Esophagus muscularis mucosa (tissue), 4 donors: Measurements from ENCODE around the gene MCRIP2. TPM values are rescaled to one million over a fixed set of nuclear protein-coding genes. Genes with fewer than 3 reads are reported as not detected.

Experiments
- DNase-seq: peaks from one replicate; pipeline ENCODE4 v3.0.0-alpha.2; 2017; ENCODE audit errors: extremely low spot score
- H3K27ac ChIP-seq, 4 donors: fragments of 200-600 bp; sonication (generic); replicated peaks in 1 of 4; 1 replicate in 3 of 4; 2 replicates in 1 of 4; pipeline ENCODE4 v1.5.1; 2016 to 2019; ENCODE audit warnings: mild to moderate bottlenecking in 1 of 4
- H3K27me3 ChIP-seq, 4 donors: fragments of 200-600 bp; sonication (generic); one replicate each; pipeline versions ENCODE4 v1.5.1 to v1.6.0; 2016 to 2019
- H3K36me3 ChIP-seq, 4 donors: fragments of 200-600 bp; sonication (generic); one replicate each; pipeline ENCODE4 v1.5.1; 2016 to 2019
- H3K4me1 ChIP-seq, 4 donors: fragments of 200-600 bp; sonication (generic); one replicate each; pipeline ENCODE4 v1.5.1; 2016 to 2019
- H3K4me3 ChIP-seq, 4 donors: fragments of 200-600 bp; sonication (generic); 1 replicate in 2 of 4; 2 replicates in 2 of 4; pipeline ENCODE4 v1.5.1; 2016 to 2019; ENCODE audit warnings: mild to moderate bottlenecking in 4 of 4, moderate library complexity in 1 of 4
- H3K9me3 ChIP-seq, 4 donors: fragments of 200-600 bp; sonication (generic); 1 replicate in 3 of 4; 2 replicates in 1 of 4; pipeline ENCODE4 v1.5.1; 2016 to 2019
- EP300 ChIP-seq: sonication (generic); formaldehyde crosslinking; IDR thresholded peaks from one replicate; pipeline ENCODE4 v1.6.1; 2017; ENCODE audit warnings: antibody characterized with exemption
- POLR2A ChIP-seq: fragments of 450-650 bp; IDR thresholded peaks from one replicate; pipeline ENCODE4 v1.6.1; 2017; ENCODE audit warnings: antibody characterized with exemption, moderate library complexity, mild to moderate bottlenecking, low read depth
- POLR2AphosphoS5 ChIP-seq, 2 donors: sonication (generic); formaldehyde crosslinking; IDR thresholded peaks; one replicate each; pipeline ENCODE4 v1.6.1; 2017; ENCODE audit warnings: antibody characterized with exemption in 2 of 2
- WGBS: methylation state at CpG from one replicate; pipeline ENCODE4 v1.1.5; 2018; 5-methylcytosine and 5-hydroxymethylcytosine counted together
- intact Hi-C: fragments of 100-400 bp; cut with DNase I; formaldehyde crosslinking; loops from one replicate; pipeline ENCODE4 v1.15.1; 2023
- total RNA-seq, 4 donors: library from RNA; depleted of rRNA; stranded (reverse); fragments of >200 nt; gene quantifications; one replicate each; pipeline versions ENCODE4 v1.1.0 to v1.2.1, GENCODE V29; 2016
- TF ChIP-seq, protein P1 (sequence below), 3 experiments: fragments of 200-600 bp in 2 of 3; fragments of 450-650 bp in 1 of 3; sonication (generic) in 2 of 3; IDR thresholded peaks; one replicate each; pipeline ENCODE4 v1.5.1; 2017 to 2019; ENCODE audit warnings: antibody characterized with exemption in 3 of 3, mild to moderate bottlenecking in 2 of 3, moderate library complexity in 1 of 3

MCRIP2 gene, protein sequence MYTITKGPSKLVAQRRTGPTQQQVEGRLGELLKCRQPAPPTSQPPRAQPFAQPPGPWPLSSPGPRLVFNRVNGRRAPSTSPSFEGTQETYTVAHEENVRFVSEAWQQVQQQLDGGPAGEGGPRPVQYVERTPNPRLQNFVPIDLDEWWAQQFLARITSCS
- total RNA-seq: 10 to 100 TPM; 50.7 to 65.4 (median 59.1) TPM

DNA sequence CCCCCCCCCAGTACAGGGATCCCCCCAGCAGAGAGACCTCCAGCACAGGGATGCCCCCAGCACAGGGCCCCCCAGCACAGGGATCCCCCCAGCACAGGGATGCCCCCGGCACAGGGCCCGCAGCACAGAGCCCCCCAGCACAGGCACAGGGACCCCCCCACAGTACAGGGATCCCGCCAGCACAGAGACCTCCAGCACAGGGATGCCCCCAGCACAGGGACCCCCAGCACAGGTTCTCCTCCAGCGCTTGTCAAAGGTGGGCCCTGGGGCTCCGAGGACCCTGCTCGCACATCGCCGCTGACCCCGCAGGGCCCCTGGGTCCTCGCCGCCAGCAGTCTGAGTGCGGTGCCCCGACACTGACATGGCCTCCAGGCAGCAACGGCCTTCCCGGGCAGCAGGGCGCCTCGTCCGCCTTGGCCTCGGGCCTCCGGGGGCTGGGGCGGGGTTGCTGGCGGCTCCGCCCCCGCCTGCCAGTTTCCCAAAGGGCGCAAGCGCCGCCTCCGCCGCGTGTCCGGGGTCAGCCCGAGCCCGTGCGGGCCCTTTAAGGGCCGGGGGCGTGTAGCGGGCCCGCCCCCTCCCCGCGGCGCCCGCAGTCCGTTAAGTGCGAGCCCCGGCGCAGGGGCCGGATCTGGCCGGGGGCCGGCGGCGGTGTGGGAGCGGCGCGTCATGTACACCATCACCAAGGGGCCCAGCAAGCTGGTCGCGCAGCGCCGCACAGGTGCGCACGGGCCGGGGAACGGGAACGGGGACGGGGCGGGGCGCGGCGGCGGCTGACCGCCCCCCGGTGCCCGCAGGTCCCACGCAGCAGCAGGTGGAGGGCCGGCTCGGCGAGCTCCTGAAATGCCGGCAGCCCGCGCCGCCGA, at the start of gene MCRIP2:
Gene MCRIP2 (plus strand): TSS at position 503 of the 863 bp plus-strand sequence. CDS start 164 bp downstream, at position 667.
- peak; percentile 95 for DNase-seq
- TF ChIP-seq POLR2AphosphoS5 (IDR thresholded peaks at IDR 0.05) (peak; percentile 75 to 86), POLR2A (peak; percentile 70), EP300 (no peak)
- TF ChIP-seq, protein P1, sequence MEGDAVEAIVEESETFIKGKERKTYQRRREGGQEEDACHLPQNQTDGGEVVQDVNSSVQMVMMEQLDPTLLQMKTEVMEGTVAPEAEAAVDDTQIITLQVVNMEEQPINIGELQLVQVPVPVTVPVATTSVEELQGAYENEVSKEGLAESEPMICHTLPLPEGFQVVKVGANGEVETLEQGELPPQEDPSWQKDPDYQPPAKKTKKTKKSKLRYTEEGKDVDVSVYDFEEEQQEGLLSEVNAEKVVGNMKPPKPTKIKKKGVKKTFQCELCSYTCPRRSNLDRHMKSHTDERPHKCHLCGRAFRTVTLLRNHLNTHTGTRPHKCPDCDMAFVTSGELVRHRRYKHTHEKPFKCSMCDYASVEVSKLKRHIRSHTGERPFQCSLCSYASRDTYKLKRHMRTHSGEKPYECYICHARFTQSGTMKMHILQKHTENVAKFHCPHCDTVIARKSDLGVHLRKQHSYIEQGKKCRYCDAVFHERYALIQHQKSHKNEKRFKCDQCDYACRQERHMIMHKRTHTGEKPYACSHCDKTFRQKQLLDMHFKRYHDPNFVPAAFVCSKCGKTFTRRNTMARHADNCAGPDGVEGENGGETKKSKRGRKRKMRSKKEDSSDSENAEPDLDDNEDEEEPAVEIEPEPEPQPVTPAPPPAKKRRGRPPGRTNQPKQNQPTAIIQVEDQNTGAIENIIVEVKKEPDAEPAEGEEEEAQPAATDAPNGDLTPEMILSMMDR (IDR thresholded peaks at IDR 0.05): no peak
- intact Hi-C loops: no loop called here
- Histone ChIP-seq H3K4me3 (peak within 1 kb of the TSS; percentile 91 to 97 (median 94)), H3K9me3 (no peaks in the 10 kb centered on the region), H3K36me3 (peaks cover 0 to 3% (median under 1%) of the 10 kb centered on the region in 4 donors), H3K27ac (peak within 1 kb of the TSS; percentile 80 to 94 (median 92)), H3K27me3 (no peaks in the 10 kb centered on the region), H3K4me1 (peaks cover 35 to 81% (median 63%) of the 10 kb centered on the region in 4 donors)
- no CpG with 5 or more reads among the region's 81 CpGs for WGBS

DNA sequence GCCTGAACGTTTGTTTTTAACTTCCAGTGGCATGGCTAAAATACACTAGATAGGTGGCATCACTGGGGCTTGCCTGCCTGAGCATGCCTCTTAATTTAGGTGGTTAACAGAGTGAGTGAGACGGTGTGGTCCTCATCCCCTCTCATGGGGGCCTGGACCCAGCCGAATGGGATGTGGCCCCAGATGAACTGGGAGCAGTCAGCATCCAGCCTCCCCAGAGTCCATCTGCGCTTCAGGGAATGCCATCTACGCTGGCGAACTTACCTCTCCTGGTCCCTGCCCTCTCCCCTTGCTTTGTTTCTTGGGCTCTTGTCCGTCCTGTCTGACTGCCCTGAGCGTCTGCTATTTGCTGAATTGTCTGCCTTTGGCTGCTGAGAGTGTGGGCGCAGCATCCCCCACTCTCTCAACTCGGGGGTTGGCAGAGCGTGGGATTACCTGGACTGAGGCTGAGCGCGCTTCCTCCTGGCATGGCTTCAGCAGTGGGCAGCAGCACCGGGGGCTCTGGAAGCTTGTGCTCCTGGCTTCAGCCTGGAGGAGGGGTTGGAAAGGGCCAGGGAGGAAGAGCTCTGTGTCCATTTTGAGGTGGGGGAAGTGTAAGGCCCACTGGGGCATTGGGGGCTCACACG, 49.6 kb upstream of the MCRIP2 start:
- Histone ChIP-seq H3K27me3 (no peaks in the 10 kb centered on the region), H3K36me3 (peaks cover 0 to 30% (median 14%) of the 10 kb centered on the region in 4 donors), H3K27ac (no peak overlapping the region), H3K4me1 (peaks cover 25 to 64% (median 48%) of the 10 kb centered on the region in 4 donors), H3K9me3 (no peaks in the 10 kb centered on the region), H3K4me3 (no peak overlapping the region)
- TF ChIP-seq, protein P1 (IDR thresholded peaks at IDR 0.05): no peak
- TF ChIP-seq POLR2A: no peak
- no peak for TF ChIP-seq EP300
- TF ChIP-seq POLR2AphosphoS5 (IDR thresholded peaks at IDR 0.05): no peak
- DNase-seq: no peak
- intact Hi-C loops: no loop called here
- WGBS: 87% methylated on average over 11 of the region's 15 CpGs

DNA sequence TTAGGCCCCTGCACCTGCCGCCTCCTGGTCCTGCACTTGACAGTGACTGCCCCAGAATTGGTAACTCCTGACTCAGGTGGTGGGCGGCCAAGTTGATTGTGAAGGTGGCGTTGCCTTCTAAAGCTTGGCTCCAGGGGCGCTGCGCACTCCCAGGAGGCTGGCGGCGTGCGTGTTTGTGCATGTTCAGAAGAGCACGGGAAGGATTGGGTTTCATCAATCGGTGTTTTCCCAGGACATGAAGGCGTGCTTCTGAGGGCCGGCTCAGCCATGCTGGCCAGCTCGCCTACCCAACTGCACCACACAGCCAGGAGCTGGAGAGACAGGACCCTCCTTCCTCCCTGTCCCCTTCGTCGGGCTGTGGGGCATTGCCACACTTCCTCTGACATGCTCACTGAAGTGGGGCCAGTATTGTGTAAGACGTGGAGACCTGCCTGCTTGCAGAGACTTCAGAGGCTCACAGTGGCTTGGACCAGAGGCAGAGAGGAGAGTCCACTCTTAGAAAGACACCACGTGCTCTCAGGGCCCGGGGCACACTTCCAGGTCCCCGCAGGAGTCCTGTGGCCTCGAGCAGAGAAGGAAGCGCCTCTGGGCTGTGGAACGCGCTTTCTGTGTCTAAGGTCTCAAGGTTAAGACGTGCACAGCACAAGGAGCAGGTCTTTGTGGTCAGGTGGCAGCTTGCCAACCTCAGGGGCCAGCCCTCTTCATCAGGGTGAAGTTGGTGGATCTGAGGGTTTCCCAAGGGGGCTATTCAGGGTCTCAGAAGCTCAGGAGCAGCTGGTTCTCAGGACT, 48.9 kb upstream of the MCRIP2 start:
- Histone ChIP-seq H3K27me3 (no peaks in the 10 kb centered on the region), H3K36me3 (peaks cover 0 to 30% (median 14%) of the 10 kb centered on the region in 4 donors), H3K4me1 (peaks cover 19 to 57% (median 41%) of the 10 kb centered on the region in 4 donors), H3K9me3 (no peaks in the 10 kb centered on the region), H3K4me3 (no peak overlapping the region), H3K27ac (peak overlapping the region in 1 of 4 donors; percentile 8)
- TF ChIP-seq EP300: no peak
- TF ChIP-seq, protein P1 (IDR thresholded peaks at IDR 0.05): no peak
- peak in 1 of 2 donors; percentile 14 for TF ChIP-seq POLR2AphosphoS5 (IDR thresholded peaks at IDR 0.05)
- WGBS: 79% methylated on average over 24 of the region's 24 CpGs
- no peak for DNase-seq
- intact Hi-C loops: no loop called here

DNA sequence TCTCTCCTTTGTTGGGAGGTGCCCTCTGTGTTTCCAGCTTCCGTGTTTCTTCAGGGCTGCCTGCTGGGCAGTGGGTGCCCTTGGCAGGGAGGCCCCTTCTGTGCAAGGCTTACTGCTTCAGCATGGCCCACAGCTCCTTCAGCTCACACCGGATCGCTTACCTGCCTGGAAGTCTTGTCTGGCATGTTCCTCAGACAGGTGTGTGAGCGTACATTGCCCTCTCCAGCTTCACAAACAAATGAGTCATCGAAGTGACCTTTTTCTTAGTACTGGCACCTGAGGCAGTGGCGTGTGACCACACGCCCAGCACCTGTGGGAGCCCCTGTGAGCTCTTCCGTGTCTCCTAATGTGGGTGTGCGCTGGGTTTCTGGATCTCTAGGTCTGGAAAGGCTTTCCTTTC, 48.2 kb upstream of the MCRIP2 start:
- DNase-seq: no peak
- Histone ChIP-seq H3K4me3 (no peak overlapping the region), H3K27me3 (no peaks in the 10 kb centered on the region), H3K36me3 (peaks cover 0 to 30% (median 14%) of the 10 kb centered on the region in 4 donors), H3K9me3 (no peaks in the 10 kb centered on the region), H3K27ac (no peak overlapping the region), H3K4me1 (peaks cover 12 to 50% (median 34%) of the 10 kb centered on the region in 4 donors)
- intact Hi-C loops: no loop called here
- 92% methylated on average over 9 of the region's 9 CpGs for WGBS
- TF ChIP-seq POLR2AphosphoS5 (IDR thresholded peaks at IDR 0.05): no peak
- no peak for TF ChIP-seq EP300
- TF ChIP-seq POLR2A: no peak
- TF ChIP-seq, protein P1 (IDR thresholded peaks at IDR 0.05): no peak
